ENCODE results near the gene DPY19L1.

DNA sequence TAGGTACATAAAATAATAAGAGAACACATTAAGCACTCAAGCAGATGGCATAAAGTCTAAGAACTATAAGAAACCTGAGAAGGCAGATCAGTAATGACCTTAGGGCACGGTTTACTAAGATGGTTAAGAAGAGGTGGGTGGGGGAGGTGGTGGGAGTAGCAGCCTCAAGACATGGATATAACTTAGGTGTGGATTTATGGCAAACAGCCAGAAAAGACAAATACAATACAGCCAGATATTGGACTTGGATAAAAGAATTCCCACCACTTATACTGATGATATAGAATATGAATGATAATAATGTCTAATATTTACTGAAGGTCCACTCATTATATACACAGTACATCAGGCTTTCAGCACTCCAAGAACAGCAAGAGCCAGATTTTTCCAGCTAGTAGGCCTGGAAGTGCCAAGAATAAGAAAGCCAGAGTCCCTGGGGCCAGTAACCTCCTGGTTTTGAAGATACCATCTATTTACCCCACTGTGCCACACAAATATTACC lies 11.9 kb downstream of the DPY19L1 start:
- TF ChIP-seq, protein P1, sequence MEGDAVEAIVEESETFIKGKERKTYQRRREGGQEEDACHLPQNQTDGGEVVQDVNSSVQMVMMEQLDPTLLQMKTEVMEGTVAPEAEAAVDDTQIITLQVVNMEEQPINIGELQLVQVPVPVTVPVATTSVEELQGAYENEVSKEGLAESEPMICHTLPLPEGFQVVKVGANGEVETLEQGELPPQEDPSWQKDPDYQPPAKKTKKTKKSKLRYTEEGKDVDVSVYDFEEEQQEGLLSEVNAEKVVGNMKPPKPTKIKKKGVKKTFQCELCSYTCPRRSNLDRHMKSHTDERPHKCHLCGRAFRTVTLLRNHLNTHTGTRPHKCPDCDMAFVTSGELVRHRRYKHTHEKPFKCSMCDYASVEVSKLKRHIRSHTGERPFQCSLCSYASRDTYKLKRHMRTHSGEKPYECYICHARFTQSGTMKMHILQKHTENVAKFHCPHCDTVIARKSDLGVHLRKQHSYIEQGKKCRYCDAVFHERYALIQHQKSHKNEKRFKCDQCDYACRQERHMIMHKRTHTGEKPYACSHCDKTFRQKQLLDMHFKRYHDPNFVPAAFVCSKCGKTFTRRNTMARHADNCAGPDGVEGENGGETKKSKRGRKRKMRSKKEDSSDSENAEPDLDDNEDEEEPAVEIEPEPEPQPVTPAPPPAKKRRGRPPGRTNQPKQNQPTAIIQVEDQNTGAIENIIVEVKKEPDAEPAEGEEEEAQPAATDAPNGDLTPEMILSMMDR (conservative IDR thresholded peaks at IDR 0.05; ENCODE audit: low read depth, low read length) = no peak
- TF ChIP-seq EZH2 (IDR thresholded peaks at IDR 0.05; ENCODE audit: borderline replicate concordance, low read depth, low read length, poor library complexity, severe bottlenecking) = no peak

Measured in A673 (cell line).